IMR-90 (cell line): ENCODE results near the gene DNTT. TPM values are rescaled to one million over a fixed set of nuclear protein-coding genes. Genes with fewer than 3 reads are reported as not detected.

Source experiments
- ATAC-seq: fragments of 200-7000 bp; cut with Tn5 transposase; 2 replicates; pipeline ENCODE4 v1.9.1; 2020; ENCODE audit warnings: low read depth, mild to moderate bottlenecking, moderate library complexity
- BruUV-seq: library from RNA; stranded (reverse); fragments of 400-500 nt; replicated peaks from 2 replicates; lab custom pipeline; 2021; lab: Mats Ljungman, UMichigan
- CTCF ChIA-PET: fragments of 300-600 bp; formaldehyde crosslinking; extraction: SDS; loops from one replicate; lab custom pipeline; 2021; ENCODE audit warnings: antibody characterized with exemption; lab: Yijun Ruan, JAX
- POLR2A ChIA-PET: fragments of 300-600 bp; sonication (Branson Sonifier 250); formaldehyde crosslinking; loops from one replicate; lab custom pipeline; 2022; ENCODE audit warnings: antibody characterized with exemption; ENCODE audit not compliant: unreplicated experiment; lab: Charles Lee
- DNase-seq: peaks from one replicate; pipeline ENCODE4 v3.0.0; 2013
- H2AFZ ChIP-seq: replicated peaks from 2 replicates; pipeline ENCODE3; 2013; ENCODE audit warnings: low read length, mild to moderate bottlenecking; ENCODE audit not compliant: poor library complexity
- H2AK5ac ChIP-seq: 2 replicates; pipeline ENCODE4 v1.6.1; 2013; ENCODE audit warnings: low read depth, low read length, inconsistent platforms
- H2AK9ac ChIP-seq: replicated peaks from 2 replicates; pipeline ENCODE3; 2013; ENCODE audit warnings: mild to moderate bottlenecking, low read depth, low read length, moderate library complexity; ENCODE audit not compliant: poor library complexity
- H2BK120ac ChIP-seq: 2 replicates; pipeline ENCODE4 v1.6.1; 2013; ENCODE audit warnings: low read depth, low read length, inconsistent platforms
- H2BK15ac ChIP-seq: 3 replicates; pipeline ENCODE4 v1.6.1; 2013; ENCODE audit warnings: low read depth, low read length, inconsistent platforms
- H2BK20ac ChIP-seq: 2 replicates; pipeline ENCODE4 v1.6.1; 2013; ENCODE audit warnings: low read depth, mild to moderate bottlenecking, inconsistent platforms, low read length, moderate library complexity
- H2BK5ac ChIP-seq: 2 replicates; pipeline ENCODE4 v1.6.1; 2013; ENCODE audit warnings: mild to moderate bottlenecking, low read depth, low read length, inconsistent platforms; ENCODE audit not compliant: poor library complexity, severe bottlenecking
- H3K14ac ChIP-seq: replicated peaks from 2 replicates; pipeline ENCODE4 v1.6.1; 2013; ENCODE audit warnings: low read depth, low read length, inconsistent platforms
- H3K18ac ChIP-seq: 2 replicates; pipeline ENCODE4 v1.6.1; 2013; ENCODE audit warnings: low read depth, low read length, control low read depth
- H3K23ac ChIP-seq: 2 replicates; pipeline ENCODE4 v1.6.1; 2013; ENCODE audit warnings: low read depth, low read length, inconsistent platforms
- H3K27ac ChIP-seq: 2 replicates; pipeline ENCODE4 v1.5.1; 2013; ENCODE audit warnings: mild to moderate bottlenecking, control low read depth, low read length; ENCODE audit not compliant: insufficient read depth
- H3K27me3 ChIP-seq: 2 replicates; pipeline ENCODE4 v1.6.1; 2013; ENCODE audit warnings: low read length; ENCODE audit not compliant: control insufficient read depth, insufficient read depth
- H3K36me3 ChIP-seq: 2 replicates; pipeline ENCODE4 v1.6.1; 2013; ENCODE audit warnings: low read length, mixed read lengths; ENCODE audit not compliant: control insufficient read depth, insufficient read depth
- H3K4ac ChIP-seq: 2 replicates; pipeline ENCODE4 v1.6.1; 2013; ENCODE audit warnings: low read depth, low read length, inconsistent platforms
- H3K4me1 ChIP-seq: 2 replicates; pipeline ENCODE4 v1.6.1; 2013; ENCODE audit warnings: low read length, mixed read lengths; ENCODE audit not compliant: control insufficient read depth, insufficient read depth
- H3K4me2 ChIP-seq: 2 replicates; pipeline ENCODE4 v1.6.1; 2013; ENCODE audit warnings: low read depth, mild to moderate bottlenecking, control low read depth, low read length, moderate library complexity
- H3K4me3 ChIP-seq: 2 replicates; pipeline ENCODE4 v1.5.1; 2013; ENCODE audit warnings: low read depth, mild to moderate bottlenecking, control low read depth, low read length, moderate library complexity; ENCODE audit not compliant: insufficient read depth
- H3K56ac ChIP-seq: 2 replicates; pipeline ENCODE4 v1.6.1; 2013; ENCODE audit warnings: low read length, inconsistent platforms; ENCODE audit not compliant: insufficient read depth; ENCODE audit errors: extremely low read depth
- H3K79me1 ChIP-seq, 2 experiments: 2 replicates each; pipeline ENCODE4 v1.6.1; 2013; ENCODE audit warnings: low read length in 2 of 2, inconsistent platforms in 1 of 2, low read depth in 1 of 2
- H3K9ac ChIP-seq: 2 replicates; pipeline ENCODE4 v1.6.1; 2013; ENCODE audit warnings: low read depth, low read length, control low read depth
- H3K9me1 ChIP-seq: 2 replicates; pipeline ENCODE4 v1.6.1; 2013; ENCODE audit warnings: low read length, inconsistent platforms; ENCODE audit not compliant: insufficient read depth
- H3K9me3 ChIP-seq: 2 replicates; pipeline ENCODE4 v1.6.1; 2013; ENCODE audit warnings: low read length; ENCODE audit not compliant: control insufficient read depth, insufficient read depth
- H4K20me1 ChIP-seq: 2 replicates; pipeline ENCODE4 v1.6.1; 2013; ENCODE audit warnings: low read length, inconsistent platforms; ENCODE audit not compliant: insufficient read depth
- H4K5ac ChIP-seq: 2 replicates; pipeline ENCODE4 v1.6.1; 2013; ENCODE audit warnings: mild to moderate bottlenecking, low read depth, low read length, control low read depth
- H4K8ac ChIP-seq, 2 experiments: 2 replicates each; pipeline ENCODE4 v1.6.1; 2013; ENCODE audit warnings: low read depth in 2 of 2, low read length in 2 of 2, control low read depth in 1 of 2, inconsistent platforms in 1 of 2
- H4K91ac ChIP-seq: 2 replicates; pipeline ENCODE4 v1.6.1; 2013; ENCODE audit warnings: low read depth, low read length, inconsistent platforms; ENCODE audit not compliant: insufficient read depth
- CEBPB ChIP-seq: IDR thresholded peaks from 2 replicates; pipeline ENCODE4 v1.6.1; 2012; ENCODE audit warnings: low read depth, low read length, improper control_type of control experiment
- FOS ChIP-seq: fragments of 150-350 bp; IDR thresholded peaks from 2 replicates; pipeline ENCODE4 v1.6.1; 2016; ENCODE audit warnings: low read depth, low read length
- MAFK ChIP-seq: IDR thresholded peaks from 2 replicates; pipeline ENCODE4 v1.6.1; 2012; ENCODE audit warnings: low read depth, low read length, improper control_type of control experiment
- MAZ ChIP-seq: IDR thresholded peaks from 2 replicates; pipeline ENCODE4 v1.6.1; 2012; ENCODE audit warnings: low read depth, mild to moderate bottlenecking, low read length, improper control_type of control experiment, moderate library complexity, borderline replicate concordance
- NFE2L2 ChIP-seq: fragments of 150-350 bp; IDR thresholded peaks from 2 replicates; pipeline ENCODE4 v1.6.1; 2016; ENCODE audit warnings: low read depth, mild to moderate bottlenecking, low read length
- POLR2A ChIP-seq: IDR thresholded peaks from 2 replicates; pipeline ENCODE4 v1.6.1; 2012; ENCODE audit warnings: mild to moderate bottlenecking, low read depth, low read length
- RAD21 ChIP-seq: IDR thresholded peaks from 2 replicates; pipeline ENCODE4 v1.6.1; 2012; ENCODE audit warnings: low read length, improper control_type of control experiment
- RFX5 ChIP-seq: IDR thresholded peaks from 2 replicates; pipeline ENCODE4 v1.8.0; 2012; ENCODE audit warnings: low read depth, mild to moderate bottlenecking, low read length, moderate library complexity
- SMC3 ChIP-seq: fragments of 150-350 bp; IDR thresholded peaks from 2 replicates; pipeline ENCODE4 v1.6.1; 2016; ENCODE audit warnings: low read depth, mild to moderate bottlenecking, antibody characterized with exemption, low read length, moderate library complexity
- WGBS, 2 experiments: methylation state at CpG; one replicate each; pipeline versions ENCODE4 v1.1.5 to v1.1.7; 2013; ENCODE audit warnings: missing lambda C conversion rate in 2 of 2; ENCODE audit not compliant: insufficient read length in 1 of 2; ENCODE audit errors: extremely low coverage in 2 of 2; 5-methylcytosine and 5-hydroxymethylcytosine counted together
- dilution Hi-C: fragments of 300-500 bp; cut with HindIII; formaldehyde crosslinking; loops from one replicate; pipeline ENCODE4 v1.14.3; 2018; ENCODE audit warnings: low sequenced_read_pairs; ENCODE audit not compliant: unreplicated experiment
- in situ Hi-C: fragments of 300-500 bp; cut with MboI; formaldehyde crosslinking; loops from 3 replicates; pipeline ENCODE4 v1.14.3; 2019; ENCODE audit warnings: low sequenced_read_pairs, inconsistent platforms, mixed read lengths
- intact Hi-C: fragments of 100-400 bp; cut with micrococcal nuclease; formaldehyde crosslinking; loops from 2 replicates; pipeline ENCODE4 v1.10.0; 2022
- polyA plus RNA-seq, 3 experiments: library from polyadenylated mRNA; depleted of rRNA; stranded (reverse); fragments of >200 nt; gene quantifications; 2 replicates each; pipeline ENCODE4 v1.2.3, GENCODE V29; 2012; ENCODE audit warnings: low replicate concordance in 1 of 3
- total RNA-seq: library from RNA; depleted of rRNA; stranded (reverse); fragments of >200 nt; gene quantifications from 2 replicates; pipeline ENCODE4 v1.2.3, GENCODE V29; 2012
- TF ChIP-seq, protein P1 (sequence below): fragments of 150-350 bp; IDR thresholded peaks from 2 replicates; pipeline ENCODE4 v1.6.1; 2016; ENCODE audit warnings: low read depth, mild to moderate bottlenecking, low read length, moderate library complexity, borderline replicate concordance

Gene DNTT
- total and polyA plus RNA-seq, 2 of the 4 experiments (the other 2 are of a cell fraction) = not detected

DNA sequence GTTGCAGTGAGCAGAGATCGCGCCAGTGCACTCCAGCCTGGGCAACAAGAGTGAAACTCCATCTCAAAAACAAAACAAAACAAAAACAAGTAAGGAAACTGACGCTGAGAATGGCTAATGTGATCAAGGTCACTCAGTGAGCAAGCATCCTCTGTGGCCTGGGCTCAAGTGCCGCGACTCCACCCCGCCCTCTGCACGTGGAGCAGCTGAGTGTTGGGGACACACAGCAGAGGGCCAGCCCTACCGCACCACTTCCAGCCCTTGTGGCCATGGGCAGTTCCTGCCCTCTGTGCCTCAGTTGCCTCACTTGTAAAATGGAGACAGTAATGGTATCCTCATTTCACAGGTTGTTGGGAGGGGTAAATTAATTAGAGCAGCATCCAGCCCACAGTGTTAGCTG is 75.5 kb downstream of the DNTT start:
- Histone ChIP-seq H3K23ac (no peak overlapping the region), H2BK5ac (no peak overlapping the region), H3K4me1 (no peaks in the 10 kb centered on the region), H3K9ac (no peak overlapping the region), H2AFZ (no peak overlapping the region), H3K4me3 (no peak overlapping the region), H3K56ac (no peak overlapping the region), H3K27ac (no peak overlapping the region), H3K9me1 (peaks cover 3% of the 10 kb centered on the region; the same call in 1 of the 2 replicates), H3K79me1 (no peaks in the 10 kb centered on the region), H4K5ac (no peak overlapping the region), H2BK15ac (no peak overlapping the region), H3K18ac (no peak overlapping the region), H2AK9ac (peak overlapping the region; percentile 50), H4K91ac (no peak overlapping the region), H3K27me3 (peaks cover 4% of the 10 kb centered on the region), H2BK20ac (no peak overlapping the region), H3K9me3 (no peaks in the 10 kb centered on the region), H2BK120ac (no peak overlapping the region), H4K8ac (no peak overlapping the region), H3K14ac (no peak overlapping the region), H3K4me2 (no peak overlapping the region), H3K36me3 (no peaks in the 10 kb centered on the region), H3K4ac (no peak overlapping the region), H2AK5ac (no peak overlapping the region), H4K20me1 (no peaks in the 10 kb centered on the region)
- ATAC-seq (no peak), DNase-seq (no peak)
- BruUV-seq = no TSS peak
- ChIA-PET POLR2A (no interaction called here), CTCF (no interaction called here)
- in situ Hi-C loops = no loop called here
- intact Hi-C loops = loop anchor here (5.0 to 10.0 kb wide), 3 partner anchors 453 to 833 kb away; partner anchors contain the start of gene LCOR
- no peak for TF ChIP-seq FOS
- TF ChIP-seq, protein P1, sequence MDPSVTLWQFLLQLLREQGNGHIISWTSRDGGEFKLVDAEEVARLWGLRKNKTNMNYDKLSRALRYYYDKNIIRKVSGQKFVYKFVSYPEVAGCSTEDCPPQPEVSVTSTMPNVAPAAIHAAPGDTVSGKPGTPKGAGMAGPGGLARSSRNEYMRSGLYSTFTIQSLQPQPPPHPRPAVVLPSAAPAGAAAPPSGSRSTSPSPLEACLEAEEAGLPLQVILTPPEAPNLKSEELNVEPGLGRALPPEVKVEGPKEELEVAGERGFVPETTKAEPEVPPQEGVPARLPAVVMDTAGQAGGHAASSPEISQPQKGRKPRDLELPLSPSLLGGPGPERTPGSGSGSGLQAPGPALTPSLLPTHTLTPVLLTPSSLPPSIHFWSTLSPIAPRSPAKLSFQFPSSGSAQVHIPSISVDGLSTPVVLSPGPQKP = no peak
- no peak for TF ChIP-seq NFE2L2
- no peak for TF ChIP-seq CEBPB
- TF ChIP-seq RFX5 = no peak
- no peak for TF ChIP-seq RAD21
- no peak for TF ChIP-seq MAZ
- TF ChIP-seq MAFK = no peak
- TF ChIP-seq POLR2A = no peak
- no peak for TF ChIP-seq SMC3
- 85% methylated on average over 4 of the region's 8 CpGs; no CpG with 5 or more reads in 1 of the 2 experiments for WGBS, 2 experiments
- dilution Hi-C loops = no loop called here
